RWPE2 (cell line): Measurements from ENCODE around the gene KCTD1.

ENCODE experiments used
- ATAC-seq: fragments of 200-7000 bp; cut with Tn5 transposase; 3 replicates; pipeline ENCODE4 v1.9.1; 2021; ENCODE audit warnings: low read depth
- DNase-seq: peaks from one replicate; pipeline ENCODE4 v3.0.0-alpha.2; 2020; ENCODE audit warnings: low spot score
- H3K27ac ChIP-seq: fragments of 450-650 bp; 2 replicates; pipeline ENCODE4 v1.5.1; 2017; ENCODE audit warnings: mild to moderate bottlenecking; ENCODE audit not compliant: poor library complexity, severe bottlenecking
- H3K27me3 ChIP-seq: fragments of 250-450 bp; sonication (Bioruptor Pico); 2 replicates; pipeline ENCODE4 v1.5.1; 2021; ENCODE audit warnings: mild to moderate bottlenecking, moderate library complexity; ENCODE audit not compliant: insufficient read depth, poor library complexity, severe bottlenecking
- H3K36me3 ChIP-seq: fragments of 250-450 bp; sonication (Bioruptor Pico); 2 replicates; pipeline ENCODE4 v1.5.1; 2020; ENCODE audit warnings: low read depth, mild to moderate bottlenecking, moderate library complexity
- H3K4me1 ChIP-seq: fragments of 250-450 bp; sonication (Bioruptor Pico); 2 replicates; pipeline ENCODE4 v1.5.1; 2021; ENCODE audit warnings: mild to moderate bottlenecking, moderate library complexity; ENCODE audit not compliant: insufficient read depth, poor library complexity, severe bottlenecking
- H3K4me3 ChIP-seq: fragments of 250-450 bp; sonication (Bioruptor Pico); 2 replicates; pipeline ENCODE4 v1.5.1; 2021; ENCODE audit warnings: mild to moderate bottlenecking, moderate library complexity; ENCODE audit not compliant: severe bottlenecking
- H3K9me3 ChIP-seq: fragments of 250-450 bp; sonication (Bioruptor Pico); 2 replicates; pipeline ENCODE4 v1.5.1; 2021; ENCODE audit warnings: mild to moderate bottlenecking, moderate library complexity; ENCODE audit not compliant: severe bottlenecking
- TF ChIP-seq, protein P1 (sequence below): fragments of 450-650 bp; IDR thresholded peaks from one replicate; pipeline ENCODE4 v1.5.1; 2017; ENCODE audit warnings: mild to moderate bottlenecking, moderate library complexity; ENCODE audit not compliant: poor library complexity, severe bottlenecking

The KCTD1 gene

DNA sequence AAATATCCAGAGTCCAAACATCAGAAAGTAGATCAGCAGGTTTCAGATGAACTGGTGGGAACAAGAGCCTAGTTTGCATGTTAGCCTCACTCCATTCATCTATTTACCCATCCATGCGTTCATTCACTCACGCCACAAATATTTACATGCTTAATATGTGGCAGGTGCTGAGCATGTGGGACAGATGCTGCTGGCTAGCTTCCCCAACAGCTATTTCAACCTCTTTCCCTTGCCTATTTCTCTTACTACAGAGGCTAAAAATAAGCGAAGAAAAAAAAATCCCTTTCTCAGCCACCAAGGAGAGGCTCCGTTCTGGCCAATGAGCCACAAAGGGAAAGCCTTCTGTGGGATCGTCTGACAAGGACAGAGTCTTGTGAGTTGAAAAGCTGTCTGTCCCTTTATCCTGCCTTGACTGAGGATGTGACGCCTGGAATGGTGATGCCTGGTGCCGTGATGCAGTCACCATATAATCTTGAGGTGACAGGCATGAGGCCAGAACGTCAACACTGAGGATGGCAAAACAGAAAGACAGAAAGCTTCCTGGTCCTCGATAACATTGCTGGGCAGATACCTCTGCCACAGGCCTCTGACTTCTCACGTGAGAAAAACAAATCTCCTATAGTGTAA, 78.2 kb downstream of the KCTD1 start:
- ATAC-seq (no peak), DNase-seq (no peak)
- Histone ChIP-seq H3K9me3 (no peaks in the 10 kb centered on the region), H3K4me1 (peaks cover 8% of the 10 kb centered on the region), H3K27ac (no peak overlapping the region), H3K36me3 (peaks cover 35% of the 10 kb centered on the region), H3K4me3 (no peak overlapping the region), H3K27me3 (no peaks in the 10 kb centered on the region)
- TF ChIP-seq, protein P1, sequence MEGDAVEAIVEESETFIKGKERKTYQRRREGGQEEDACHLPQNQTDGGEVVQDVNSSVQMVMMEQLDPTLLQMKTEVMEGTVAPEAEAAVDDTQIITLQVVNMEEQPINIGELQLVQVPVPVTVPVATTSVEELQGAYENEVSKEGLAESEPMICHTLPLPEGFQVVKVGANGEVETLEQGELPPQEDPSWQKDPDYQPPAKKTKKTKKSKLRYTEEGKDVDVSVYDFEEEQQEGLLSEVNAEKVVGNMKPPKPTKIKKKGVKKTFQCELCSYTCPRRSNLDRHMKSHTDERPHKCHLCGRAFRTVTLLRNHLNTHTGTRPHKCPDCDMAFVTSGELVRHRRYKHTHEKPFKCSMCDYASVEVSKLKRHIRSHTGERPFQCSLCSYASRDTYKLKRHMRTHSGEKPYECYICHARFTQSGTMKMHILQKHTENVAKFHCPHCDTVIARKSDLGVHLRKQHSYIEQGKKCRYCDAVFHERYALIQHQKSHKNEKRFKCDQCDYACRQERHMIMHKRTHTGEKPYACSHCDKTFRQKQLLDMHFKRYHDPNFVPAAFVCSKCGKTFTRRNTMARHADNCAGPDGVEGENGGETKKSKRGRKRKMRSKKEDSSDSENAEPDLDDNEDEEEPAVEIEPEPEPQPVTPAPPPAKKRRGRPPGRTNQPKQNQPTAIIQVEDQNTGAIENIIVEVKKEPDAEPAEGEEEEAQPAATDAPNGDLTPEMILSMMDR, result no peak

DNA sequence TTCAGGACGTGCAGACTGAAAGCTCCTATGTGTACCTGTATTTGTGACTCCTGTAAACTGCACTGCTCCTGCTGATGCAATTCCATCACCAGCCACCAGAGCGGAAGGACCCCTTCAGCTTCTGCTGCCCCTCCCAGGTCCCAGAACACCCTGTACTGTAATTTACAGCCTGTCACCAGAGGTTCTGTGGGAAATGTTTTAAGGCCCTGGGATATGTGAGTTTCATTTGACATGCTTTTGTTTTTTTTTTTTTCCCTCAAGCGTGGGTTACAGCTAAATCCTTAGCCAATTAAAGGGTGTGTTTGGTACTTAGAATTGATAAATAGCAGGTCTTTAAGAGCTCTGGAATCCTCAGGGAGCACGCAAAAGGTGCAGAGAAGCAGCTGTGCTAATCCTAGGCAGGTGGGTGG, 79.4 kb downstream of the KCTD1 start:
- Histone ChIP-seq H3K4me3 (no peak overlapping the region), H3K36me3 (peaks cover 26% of the 10 kb centered on the region), H3K27ac (peak overlapping the region; percentile 24), H3K9me3 (no peaks in the 10 kb centered on the region), H3K27me3 (no peaks in the 10 kb centered on the region), H3K4me1 (peaks cover 8% of the 10 kb centered on the region)
- no peak for DNase-seq
- TF ChIP-seq, protein P1, result peak; percentile 65
- ATAC-seq, result peak; percentile 81

DNA sequence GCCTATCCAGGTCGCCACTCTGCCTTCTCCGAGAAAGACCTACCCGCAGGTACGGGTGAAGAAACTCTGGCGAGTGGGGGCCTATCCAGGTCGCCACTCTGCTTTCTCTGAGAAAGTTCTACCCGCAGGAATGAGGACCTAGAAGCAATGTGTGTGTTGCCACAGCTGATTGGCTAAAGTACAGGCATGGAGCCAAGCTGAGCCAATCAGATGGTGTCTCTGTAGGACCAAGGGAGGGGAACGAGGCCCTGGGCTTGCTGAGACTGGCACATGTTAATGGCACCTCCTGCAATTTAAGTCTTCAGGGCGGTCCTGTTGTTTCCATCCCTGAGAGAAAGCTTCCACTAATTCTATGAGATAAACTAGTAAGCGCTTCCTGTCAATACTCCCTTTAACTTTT, 82.3 kb downstream of the KCTD1 start:
- Histone ChIP-seq H3K27me3 (no peaks in the 10 kb centered on the region), H3K9me3 (no peaks in the 10 kb centered on the region), H3K36me3 (peaks cover 19% of the 10 kb centered on the region), H3K4me3 (no peak overlapping the region), H3K27ac (no peak overlapping the region), H3K4me1 (peaks cover 18% of the 10 kb centered on the region)
- TF ChIP-seq, protein P1, result no peak
- DNase-seq, result no peak
- ATAC-seq, result no peak

DNA sequence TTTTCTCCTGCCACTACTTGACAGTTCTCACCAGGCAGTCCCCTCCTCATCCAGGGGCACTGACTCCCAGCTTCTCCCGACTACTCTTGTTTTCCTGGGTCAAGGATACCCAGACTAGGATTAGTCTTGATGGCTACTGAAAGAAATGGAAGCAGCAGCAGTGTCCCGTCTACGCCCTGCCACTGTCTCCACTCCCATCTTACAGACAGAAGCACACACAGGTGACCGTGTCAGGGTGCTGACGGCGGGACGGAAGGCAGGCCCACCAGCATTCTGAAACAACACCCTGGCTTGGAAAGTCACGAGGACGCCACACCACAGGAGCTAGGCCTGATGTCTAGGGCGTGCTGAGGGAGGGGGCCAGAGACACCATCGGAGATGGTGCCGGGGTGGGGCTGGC, 82.9 kb downstream of the KCTD1 start:
- no peak for DNase-seq
- no peak overlapping the region for H3K4me3 ChIP-seq
- no peaks in the 10 kb centered on the region for H3K9me3 ChIP-seq
- H3K4me1 ChIP-seq, result peaks cover 24% of the 10 kb centered on the region
- ATAC-seq, result no peak
- TF ChIP-seq, protein P1, result no peak
- peaks cover 19% of the 10 kb centered on the region for H3K36me3 ChIP-seq
- H3K27me3 ChIP-seq, result no peaks in the 10 kb centered on the region
- no peak overlapping the region for H3K27ac ChIP-seq
